Motor neuron (in vitro differentiated cells): ENCODE data around the gene MET. TPM values are rescaled to one million over a fixed set of nuclear protein-coding genes. Genes with fewer than 3 reads are reported as not detected.
A peak's percentile ranks its signal among the peaks of the same experiment; 100 is the strongest.

Experiments
- ATAC-seq, 8 experiments: fragments of 200-7000 bp; cut with Tn5 transposase; replicated peaks in 6 of 8; 2 replicates each; pipeline ENCODE4 v1.8.0; 2021; ENCODE audit warnings: mild to moderate bottlenecking in 8 of 8, moderate library complexity in 8 of 8
- H3K27ac ChIP-seq, 2 donors: fragments of 250-450 bp; sonication (Bioruptor Pico); 2 replicates each; pipeline ENCODE4 v1.9.0; 2021; ENCODE audit warnings: antibody characterized with exemption in 2 of 2, mild to moderate bottlenecking in 2 of 2, moderate library complexity in 1 of 2
- H3K4me1 ChIP-seq, 2 donors: fragments of 250-450 bp; sonication (Bioruptor Pico); replicated peaks in 1 of 2; 2 replicates each; pipeline ENCODE4 v1.6.1; 2021; ENCODE audit warnings: antibody characterized with exemption in 2 of 2, mild to moderate bottlenecking in 2 of 2, moderate library complexity in 1 of 2
- H3K4me3 ChIP-seq, 5 donors: fragments of 250-450 bp; sonication (Bioruptor Pico); 2 replicates each; pipeline ENCODE4 v1.9.0; 2021; ENCODE audit warnings: antibody characterized with exemption in 5 of 5, mild to moderate bottlenecking in 5 of 5, moderate library complexity in 4 of 5
- WGBS, 10 experiments: fragments of 450-650 bp; shearing (Covaris generic); methylation state at CpG; one replicate each; pipeline ENCODE4 v1.0.0; 2022; 5-methylcytosine and 5-hydroxymethylcytosine counted together
- in situ Hi-C, 9 experiments: fragments of 400-800 bp; cut with MboI; loops; one replicate each; pipeline ENCODE4 v1.15.0; 2021; ENCODE audit warnings: low sequenced_read_pairs in 9 of 9, low pct_unique_long_range_greater_than_20kb in 2 of 9; ENCODE audit not compliant: unreplicated experiment in 9 of 9
- total RNA-seq, 8 experiments: library from RNA; unstranded; fragments of 300-600 nt; gene quantifications; 2 replicates each; pipeline versions ENCODE4 v1.2.3 to v1.2.4, GENCODE V29; 2022

The MET gene
- total RNA-seq, 8 experiments from 2014 or later = 1.5 to 52.7 (median 6.9) TPM

- Histone ChIP-seq H3K27ac (no peak overlapping the region), H3K4me1 (peaks cover 3 to 30% of the 10 kb centered on the region in 2 donors), H3K4me3 (no peak overlapping the region)
- WGBS, 10 experiments = 67 to 100% (median 100%) methylated on average over 1 of the region's 1 CpG; no CpG with 5 or more reads in 5 of the 10 experiments
- in situ Hi-C loops = no loop called here
- peak in 2 of 8 experiments; percentile 26 to 28 for ATAC-seq
Measured at GRCh38 chr7:116780966-116781365, 109.0 kb downstream of the MET start.

- in situ Hi-C loops = no loop called here
- Histone ChIP-seq H3K4me3 (no peak overlapping the region), H3K27ac (no peak overlapping the region), H3K4me1 (peaks cover 3 to 24% of the 10 kb centered on the region in 2 donors)
- no peak for ATAC-seq
- 80 to 100% (median 95%) methylated on average over 1 of the region's 2 CpGs; no CpG with 5 or more reads in 4 of the 10 experiments for WGBS, 10 experiments
Measured at GRCh38 chr7:116781584-116781983, 109.6 kb downstream of the MET start.

GRCh38 chr7:116782177-116782711 lies 110.2 kb downstream of the MET start:
- ATAC-seq = peak in 5 of 8 experiments; percentile 26 to 73 (median 40)
- no peak overlapping the region for H3K4me3 ChIP-seq
- H3K4me1 ChIP-seq = peaks cover 3 to 17% of the 10 kb centered on the region in 2 donors
- 0 to 17% (median 4%) methylated on average over 1 of the region's 1 CpG; no CpG with 5 or more reads in 4 of the 10 experiments for WGBS, 10 experiments
- in situ Hi-C loops = no loop called here
- H3K27ac ChIP-seq = no peak overlapping the region

- 71 to 100% (median 100%) methylated on average over 1 to 4 of the region's 4 CpGs; no CpG with 5 or more reads in 1 of the 10 experiments for WGBS, 10 experiments
- H3K4me1 ChIP-seq = peaks cover 3 to 7% of the 10 kb centered on the region in 2 donors
Measured at GRCh38 chr7:116783666-116784318, 111.8 kb downstream of the MET start.

GRCh38 chr7:116784647-116785046 lies 112.7 kb downstream of the MET start:
- no peak overlapping the region for H3K4me3 ChIP-seq
- WGBS, 10 experiments = 64 to 100% (median 87%) methylated on average over 1 to 6 of the region's 6 CpGs; no CpG with 5 or more reads in 2 of the 10 experiments
- no peak overlapping the region for H3K27ac ChIP-seq
- in situ Hi-C loops = no loop called here
- peaks cover 3 to 7% of the 10 kb centered on the region in 2 donors for H3K4me1 ChIP-seq
- ATAC-seq = no peak

More at GRCh38 chr7:116783666-116784318, 111.8 kb downstream of the MET start:
- H3K27ac ChIP-seq = no peak overlapping the region
- no peak for ATAC-seq
- in situ Hi-C loops = no loop called here
- no peak overlapping the region for H3K4me3 ChIP-seq

- H3K4me1 ChIP-seq = peaks cover 3 to 7% of the 10 kb centered on the region in 2 donors
- no peak overlapping the region for H3K4me3 ChIP-seq
- no peak overlapping the region for H3K27ac ChIP-seq
- no peak for ATAC-seq
- in situ Hi-C loops = no loop called here
Measured at GRCh38 chr7:116785843-116786242, 113.8 kb downstream of the MET start.

- no peak overlapping the region for H3K27ac ChIP-seq
- in situ Hi-C loops = no loop called here
- 20 to 93% (median 58%) methylated on average over 1 to 2 of the region's 2 CpGs; no CpG with 5 or more reads in 2 of the 10 experiments for whole genome bisulfite sequencing, 10 experiments
- H3K4me1 ChIP-seq = peaks cover 3 to 7% of the 10 kb centered on the region in 2 donors
- ATAC-seq = peak in 3 of 8 experiments; percentile 54 to 66 (median 63)
- no peak overlapping the region for H3K4me3 ChIP-seq
Measured at GRCh38 chr7:116786791-116787443, 114.9 kb downstream of the MET start.

GRCh38 chr7:116787881-116788280 lies 115.9 kb downstream of the MET start:
- in situ Hi-C loops = no loop called here
- Histone ChIP-seq H3K4me1 (peaks cover 0 to 1% of the 10 kb centered on the region in 2 donors), H3K27ac (no peak overlapping the region), H3K4me3 (no peak overlapping the region)
- 77 to 100% (median 90%) methylated on average over 1 to 2 of the region's 2 CpGs; no CpG with 5 or more reads in 1 of the 10 experiments for WGBS, 10 experiments
- no peak for ATAC-seq

GRCh38 chr7:116788572-116789197 lies 116.7 kb downstream of the MET start:
- H3K4me1 ChIP-seq = no peaks in the 10 kb centered on the region
- no peak for ATAC-seq
- H3K27ac ChIP-seq = no peak overlapping the region
- in situ Hi-C loops = no loop called here
- WGBS, 10 experiments = 80 to 100% (median 90%) methylated on average over 2 to 5 of the region's 5 CpGs
- H3K4me3 ChIP-seq = no peak overlapping the region

- Histone ChIP-seq H3K4me3 (no peak overlapping the region), H3K4me1 (no peaks in the 10 kb centered on the region), H3K27ac (no peak overlapping the region)
- no peak for ATAC-seq
- 71 to 100% (median 90%) methylated on average over 1 to 3 of the region's 3 CpGs for WGBS, 10 experiments
- in situ Hi-C loops = no loop called here
Measured at GRCh38 chr7:116790025-116790424, 118.0 kb downstream of the MET start.

- in situ Hi-C loops = no loop called here
- Histone ChIP-seq H3K27ac (no peak overlapping the region), H3K4me3 (no peak overlapping the region), H3K4me1 (peaks cover 0 to 2% of the 10 kb centered on the region in 2 donors)
- no peak for ATAC-seq
- WGBS, 10 experiments = 93 to 100% (median 100%) methylated on average over 1 to 4 of the region's 4 CpGs; no CpG with 5 or more reads in 1 of the 10 experiments
Measured at GRCh38 chr7:116792813-116793212, 120.8 kb downstream of the MET start.

GRCh38 chr7:116793795-116794340 lies 121.9 kb downstream of the MET start:
- in situ Hi-C loops = no loop called here
- H3K4me3 ChIP-seq = no peak overlapping the region
- peaks cover 0 to 13% of the 10 kb centered on the region in 2 donors for H3K4me1 ChIP-seq
- no peak overlapping the region for H3K27ac ChIP-seq
- no peak for ATAC-seq
- 78 to 100% (median 91%) methylated on average over 1 to 4 of the region's 5 CpGs; no CpG with 5 or more reads in 1 of the 10 experiments for WGBS, 10 experiments

GRCh38 chr7:116796471-116796870 lies 124.5 kb downstream of the MET start:
- H3K4me1 ChIP-seq = peaks cover 0 to 23% of the 10 kb centered on the region in 2 donors
- no peak for ATAC-seq
- no peak overlapping the region for H3K4me3 ChIP-seq
- 90 to 100% (median 95%) methylated on average over 1 to 5 of the region's 5 CpGs; no CpG with 5 or more reads in 1 of the 10 experiments for WGBS, 10 experiments
- in situ Hi-C loops = no loop called here
- no peak overlapping the region for H3K27ac ChIP-seq
